Parathyroid adenoma (tissue), 2 donors: Measurements from ENCODE around the gene IFNB1.

Source experiments
- H2AFZ ChIP-seq: fragments of 300-600 bp; sonication (generic); one replicate; pipeline ENCODE4 v1.7.0; 2017; ENCODE audit warnings: antibody characterized with exemption, mild to moderate bottlenecking
- H3K27ac ChIP-seq: fragments of 300-600 bp; sonication (generic); one replicate; pipeline ENCODE4 v1.7.0; 2017
- H3K27me3 ChIP-seq: fragments of 300-600 bp; sonication (generic); one replicate; pipeline ENCODE4 v1.7.0; 2017; ENCODE audit warnings: low read length; ENCODE audit not compliant: control insufficient read depth, insufficient read depth
- H3K36me3 ChIP-seq: fragments of 300-600 bp; sonication (generic); one replicate; pipeline ENCODE4 v1.7.0; 2017; ENCODE audit warnings: low read length; ENCODE audit not compliant: control insufficient read depth, insufficient read depth
- H3K4me1 ChIP-seq: fragments of 300-600 bp; sonication (generic); one replicate; pipeline ENCODE4 v1.7.0; 2017; ENCODE audit warnings: control low read depth
- H3K4me2 ChIP-seq: fragments of 300-600 bp; sonication (generic); one replicate; pipeline ENCODE4 v1.7.0; 2017; ENCODE audit warnings: low read length
- H3K4me3 ChIP-seq: fragments of 300-600 bp; sonication (generic); one replicate; pipeline ENCODE4 v1.7.0; 2017; ENCODE audit warnings: low read depth, low read length
- H3K79me2 ChIP-seq: fragments of 300-600 bp; sonication (generic); one replicate; pipeline ENCODE4 v1.7.0; 2017; ENCODE audit warnings: control low read depth
- H3K9ac ChIP-seq: fragments of 300-600 bp; sonication (generic); one replicate; pipeline ENCODE4 v1.7.0; 2017; ENCODE audit warnings: mild to moderate bottlenecking
- H3K9me3 ChIP-seq: fragments of 300-600 bp; sonication (generic); one replicate; pipeline ENCODE4 v1.7.0; 2017; ENCODE audit warnings: low read length; ENCODE audit not compliant: control insufficient read depth
- CTCF ChIP-seq: fragments of 300-600 bp; sonication (generic); IDR thresholded peaks from one replicate; pipeline ENCODE4 v1.7.0; 2017; ENCODE audit warnings: antibody characterized with exemption, mild to moderate bottlenecking
- donor health status: primary hyperparathyroidism.

IFNB1 gene

GRCh38 chr9:21084242-21084850, 6.6 kb upstream of the IFNB1 start:
- H3K4me1 ChIP-seq = no peaks in the 10 kb centered on the region
- no peak overlapping the region for H3K4me2 ChIP-seq
- no peaks in the 10 kb centered on the region for H3K36me3 ChIP-seq
- H3K9me3 ChIP-seq = no peaks in the 10 kb centered on the region
- no peaks in the 10 kb centered on the region for H3K27me3 ChIP-seq
- no peak overlapping the region for H2AFZ ChIP-seq
- H3K9ac ChIP-seq = no peak overlapping the region
- no peak for TF ChIP-seq CTCF
- H3K27ac ChIP-seq = no peak overlapping the region
- no peaks in the 10 kb centered on the region for H3K79me2 ChIP-seq
- no peak overlapping the region for H3K4me3 ChIP-seq

- no peak overlapping the region for H3K27ac ChIP-seq
- no peaks in the 10 kb centered on the region for H3K79me2 ChIP-seq
- TF ChIP-seq CTCF = no peak
- no peak overlapping the region for H3K9ac ChIP-seq
- H3K27me3 ChIP-seq = no peaks in the 10 kb centered on the region
- no peak overlapping the region for H2AFZ ChIP-seq
- H3K4me3 ChIP-seq = no peak overlapping the region
- no peaks in the 10 kb centered on the region for H3K9me3 ChIP-seq
- no peaks in the 10 kb centered on the region for H3K4me1 ChIP-seq
- no peaks in the 10 kb centered on the region for H3K36me3 ChIP-seq
- H3K4me2 ChIP-seq = no peak overlapping the region
Measured at GRCh38 chr9:21082671-21083070, 4.9 kb upstream of the IFNB1 start.

GRCh38 chr9:21081999-21082398, 4.3 kb upstream of the IFNB1 start:
- H2AFZ ChIP-seq = no peak overlapping the region
- H3K27me3 ChIP-seq = no peaks in the 10 kb centered on the region
- no peak overlapping the region for H3K4me3 ChIP-seq
- H3K79me2 ChIP-seq = no peaks in the 10 kb centered on the region
- no peak overlapping the region for H3K27ac ChIP-seq
- no peak overlapping the region for H3K9ac ChIP-seq
- H3K36me3 ChIP-seq = no peaks in the 10 kb centered on the region
- no peaks in the 10 kb centered on the region for H3K4me1 ChIP-seq
- H3K9me3 ChIP-seq = no peaks in the 10 kb centered on the region
- H3K4me2 ChIP-seq = no peak overlapping the region
- no peak for TF ChIP-seq CTCF

- no peak overlapping the region for H3K27ac ChIP-seq
- H3K4me3 ChIP-seq = no peak overlapping the region
- no peak for TF ChIP-seq CTCF
Measured at GRCh38 chr9:21081451-21081850, 3.7 kb upstream of the IFNB1 start.

GRCh38 chr9:21080793-21081192, 3.1 kb upstream of the IFNB1 start:
- Histone ChIP-seq H3K36me3 (no peaks in the 10 kb centered on the region), H3K79me2 (no peaks in the 10 kb centered on the region), H3K4me1 (no peaks in the 10 kb centered on the region), H2AFZ (no peak overlapping the region), H3K27me3 (no peaks in the 10 kb centered on the region), H3K9me3 (no peaks in the 10 kb centered on the region), H3K27ac (no peak overlapping the region), H3K4me3 (no peak overlapping the region), H3K9ac (no peak overlapping the region), H3K4me2 (no peak overlapping the region)
- no peak for TF ChIP-seq CTCF

More at GRCh38 chr9:21081451-21081850, 3.7 kb upstream of the IFNB1 start:
- H3K9ac ChIP-seq = no peak overlapping the region
- no peaks in the 10 kb centered on the region for H3K9me3 ChIP-seq
- no peak overlapping the region for H2AFZ ChIP-seq
- no peaks in the 10 kb centered on the region for H3K4me1 ChIP-seq
- no peaks in the 10 kb centered on the region for H3K36me3 ChIP-seq
- no peaks in the 10 kb centered on the region for H3K27me3 ChIP-seq
- H3K4me2 ChIP-seq = no peak overlapping the region
- H3K79me2 ChIP-seq = no peaks in the 10 kb centered on the region
